ENCODE results near the gene ANKRD44.

ANKRD44 gene

GRCh38 chr2:197204519-197205250, 105.9 kb downstream of the ANKRD44 start:
- DNase-seq: no peak

GRCh38 chr2:197201874-197202273, 108.7 kb downstream of the ANKRD44 start:
- no peak for DNase-seq

GRCh38 chr2:197200762-197201058, 109.9 kb downstream of the ANKRD44 start:
- no peak for DNase-seq

- DNase-seq: no peak
Observed at GRCh38 chr2:197200051-197200761, 110.4 kb downstream of the ANKRD44 start.

GRCh38 chr2:197198890-197199289, 111.7 kb downstream of the ANKRD44 start:
- peak; percentile 43 to 76 (median 60) for DNase-seq

GRCh38 chr2:197197895-197198311, 112.7 kb downstream of the ANKRD44 start:
- DNase-seq: no peak

GRCh38 chr2:197196541-197197180, 113.9 kb downstream of the ANKRD44 start:
- no peak for DNase-seq

- DNase-seq: no peak
Observed at GRCh38 chr2:197195518-197195917, 115.1 kb downstream of the ANKRD44 start.

GRCh38 chr2:197191940-197192322, 118.6 kb downstream of the ANKRD44 start:
- no peak for DNase-seq

- DNase-seq: no peak
Observed at GRCh38 chr2:197191177-197191939, 119.2 kb downstream of the ANKRD44 start.

- DNase-seq: no peak
Observed at GRCh38 chr2:197190100-197190432, 120.5 kb downstream of the ANKRD44 start.

- DNase-seq: no peak
Observed at GRCh38 chr2:197189426-197190099, 121.0 kb downstream of the ANKRD44 start.

- DNase-seq: no peak
Observed at GRCh38 chr2:197185676-197186075, 124.9 kb downstream of the ANKRD44 start.

- no peak for DNase-seq
Observed at GRCh38 chr2:197184959-197185586, 125.5 kb downstream of the ANKRD44 start.

GRCh38 chr2:197183355-197183754, 127.2 kb downstream of the ANKRD44 start:
- DNase-seq: no peak

GRCh38 chr2:197182668-197183067, 127.9 kb downstream of the ANKRD44 start:
- DNase-seq: no peak

GRCh38 chr2:197181491-197181890, 129.1 kb downstream of the ANKRD44 start:
- no peak for DNase-seq

GRCh38 chr2:197179744-197180498, 130.7 kb downstream of the ANKRD44 start:
- DNase-seq: no peak

- no peak for DNase-seq
Observed at GRCh38 chr2:197176522-197176921, 134.1 kb downstream of the ANKRD44 start.

GRCh38 chr2:197174539-197175094, 136.0 kb downstream of the ANKRD44 start:
- no peak for DNase-seq

- DNase-seq: no peak
Observed at GRCh38 chr2:197171582-197171981, 139.0 kb downstream of the ANKRD44 start.
